Measurements from ENCODE around the gene TMEM140.

DNA sequence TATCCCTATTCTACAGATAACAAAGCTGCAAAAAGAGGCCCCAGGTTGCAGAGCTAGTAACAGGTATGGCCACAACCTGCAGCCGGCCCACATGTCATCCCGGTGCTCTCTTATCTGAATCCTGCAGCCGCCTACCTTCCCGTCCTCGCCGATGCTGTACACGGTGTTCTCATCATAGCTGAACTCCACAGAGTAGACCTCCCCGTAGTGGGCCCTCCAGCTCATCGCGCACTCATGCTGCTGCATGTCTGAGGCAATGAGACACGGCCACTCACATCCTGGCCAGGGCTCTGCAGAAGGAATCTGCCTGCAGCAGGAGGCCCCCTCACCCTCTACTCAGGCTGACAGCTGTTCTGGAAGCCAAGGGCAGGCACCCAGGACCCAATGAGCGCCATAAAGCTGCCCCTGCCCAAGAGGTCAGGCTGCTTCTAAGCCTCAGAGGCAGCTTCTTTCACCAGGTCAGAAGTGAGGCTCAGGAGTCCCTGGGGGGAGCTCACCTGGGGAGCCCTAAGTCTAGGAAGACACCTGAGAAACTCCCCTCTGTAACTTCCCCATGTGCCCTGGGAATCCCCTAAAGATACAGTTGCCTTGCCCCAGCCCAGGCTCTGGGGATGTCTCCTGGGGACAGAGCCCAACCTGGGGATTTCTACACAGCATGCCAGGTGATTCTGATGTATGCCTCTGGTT, 40.6 kb downstream of the TMEM140 start:
- TF ChIP-seq TARDBP (IDR thresholded peaks at IDR 0.05): no peak
- no peak for TF ChIP-seq ELF4 (IDR thresholded peaks at IDR 0.05)
- no peak for TF ChIP-seq FOXM1 (IDR thresholded peaks at IDR 0.05; ENCODE audit: borderline replicate concordance)
- TF ChIP-seq ARNT (IDR thresholded peaks at IDR 0.05): no peak
- TF ChIP-seq SP1 (IDR thresholded peaks at IDR 0.05): no peak
- TF ChIP-seq SUZ12 (IDR thresholded peaks at IDR 0.05): no peak
- no peak for TF ChIP-seq FOXA1 (IDR thresholded peaks at IDR 0.05)
- TF ChIP-seq FOXK2 (IDR thresholded peaks at IDR 0.05): no peak
- no peak for TF ChIP-seq CTBP1 (IDR thresholded peaks at IDR 0.05; ENCODE audit: borderline replicate concordance)
- no peak for TF ChIP-seq BHLHE40 (IDR thresholded peaks at IDR 0.05; ENCODE audit: borderline replicate concordance)
- no peak for TF ChIP-seq ZNF384 (IDR thresholded peaks at IDR 0.05)

Data from HEK293T (cell line).